Tibial nerve (tissue), 4 donors: ENCODE data around the gene DNAAF6. TPM values are rescaled to one million over a fixed set of nuclear protein-coding genes. Genes with fewer than 3 reads are reported as not detected.

Source experiments
- DNase-seq, 2 donors: peaks; one replicate each; pipeline ENCODE4 v3.0.0-alpha.2; 2019; ENCODE audit warnings: low spot score in 2 of 2
- H3K27ac ChIP-seq, 4 donors: fragments of 200-600 bp; sonication (generic) in 3 of 4; one replicate each; pipeline ENCODE4 v1.5.1; 2017 to 2019; ENCODE audit warnings: mild to moderate bottlenecking in 1 of 4
- H3K27me3 ChIP-seq, 2 donors: fragments of 200-600 bp; sonication (generic) in 1 of 2; one replicate each; pipeline versions ENCODE4 v1.5.1 to v1.6.0; 2017 to 2019
- H3K36me3 ChIP-seq, 3 donors: fragments of 200-600 bp; sonication (generic); one replicate each; pipeline ENCODE4 v1.5.1; 2018 to 2019
- H3K4me1 ChIP-seq, 4 donors: fragments of 200-600 bp; sonication (generic) in 3 of 4; one replicate each; pipeline ENCODE4 v1.5.1; 2017 to 2019
- H3K4me3 ChIP-seq, 4 donors: fragments of 200-600 bp; sonication (generic) in 3 of 4; one replicate each; pipeline ENCODE4 v1.5.1; 2017 to 2019; ENCODE audit warnings: mild to moderate bottlenecking in 1 of 4, moderate library complexity in 1 of 4
- H3K9me3 ChIP-seq, 4 donors: fragments of 200-600 bp; sonication (generic) in 3 of 4; one replicate each; pipeline ENCODE4 v1.5.1; 2017 to 2019
- CTCF ChIP-seq, 5 experiments: fragments of 200-600 bp in 3 of 5; fragments of 450-650 bp in 2 of 5; sonication (generic) in 3 of 5; IDR thresholded peaks; one replicate each; pipeline ENCODE4 v1.5.1; 2016 to 2019; ENCODE audit warnings: antibody characterized with exemption in 5 of 5, mild to moderate bottlenecking in 3 of 5, moderate library complexity in 2 of 5
- EP300 ChIP-seq, 2 donors: sonication (generic); formaldehyde crosslinking; IDR thresholded peaks; one replicate each; pipeline ENCODE4 v1.6.1; 2017; ENCODE audit warnings: antibody characterized with exemption in 2 of 2, mild to moderate bottlenecking in 1 of 2
- POLR2A ChIP-seq, 2 donors: fragments of 450-650 bp; IDR thresholded peaks; one replicate each; pipeline ENCODE4 v1.6.1; 2017; ENCODE audit warnings: antibody characterized with exemption in 2 of 2, mild to moderate bottlenecking in 2 of 2, moderate library complexity in 2 of 2
- WGBS, 2 donors: methylation state at CpG; one replicate each; pipeline ENCODE4 v1.1.5; 2018; 5-methylcytosine and 5-hydroxymethylcytosine counted together
- total RNA-seq, 4 donors: library from RNA; depleted of rRNA; stranded (reverse); fragments of >200 nt; gene quantifications; one replicate each; pipeline ENCODE4 v1.1.0, GENCODE V29; 2016

Gene DNAAF6
- total RNA-seq, 4 donors from 2014 or later, result not detected

GRCh38 chrX:107227780-107228485 is 21.5 kb downstream of the DNAAF6 start:
- Histone ChIP-seq H3K9me3 (no peaks in the 10 kb centered on the region), H3K4me3 (no peak overlapping the region), H3K4me1 (no peaks in the 10 kb centered on the region), H3K27me3 (peaks cover 0 to 16% of the 10 kb centered on the region in 2 donors), H3K27ac (no peak overlapping the region), H3K36me3 (no peaks in the 10 kb centered on the region)
- TF ChIP-seq EP300 (IDR thresholded peaks at IDR 0.05), result no peak
- TF ChIP-seq CTCF (IDR thresholded peaks at IDR 0.05), result no peak
- no peak for TF ChIP-seq POLR2A (IDR thresholded peaks at IDR 0.05)
- no peak for DNase-seq
- WGBS, 2 donors, result 82 to 88% methylated on average over 2 of the region's 2 CpGs

- Histone ChIP-seq H3K27me3 (peaks cover 0 to 16% of the 10 kb centered on the region in 2 donors), H3K4me3 (no peak overlapping the region), H3K27ac (no peak overlapping the region), H3K4me1 (no peaks in the 10 kb centered on the region), H3K9me3 (no peaks in the 10 kb centered on the region), H3K36me3 (no peaks in the 10 kb centered on the region)
- WGBS, 2 donors, result 86 to 88% methylated on average over 2 of the region's 2 CpGs
- TF ChIP-seq POLR2A (IDR thresholded peaks at IDR 0.05) (no peak), EP300 (IDR thresholded peaks at IDR 0.05) (no peak), CTCF (IDR thresholded peaks at IDR 0.05) (no peak)
- no peak for DNase-seq
These were observed 22.0 kb downstream of the DNAAF6 start for GRCh38 chrX:107228486-107228819.

- H3K27me3 ChIP-seq, result no peaks in the 10 kb centered on the region
- WGBS, 2 donors, result 8 to 35% methylated on average over 13 to 34 of the region's 41 CpGs
- no peak overlapping the region for H3K4me3 ChIP-seq
- TF ChIP-seq CTCF (IDR thresholded peaks at IDR 0.05) (no peak), EP300 (IDR thresholded peaks at IDR 0.05) (no peak)
- H3K9me3 ChIP-seq, result no peaks in the 10 kb centered on the region
- H3K36me3 ChIP-seq, result no peaks in the 10 kb centered on the region
- H3K27ac ChIP-seq, result no peak overlapping the region
- DNase-seq, result no peak
- H3K4me1 ChIP-seq, result no peaks in the 10 kb centered on the region
These were observed 66.1 kb downstream of the DNAAF6 start for GRCh38 chrX:107272431-107272921.

- no peaks in the 10 kb centered on the region for H3K4me1 ChIP-seq
- TF ChIP-seq CTCF (IDR thresholded peaks at IDR 0.05), result no peak
- TF ChIP-seq EP300 (IDR thresholded peaks at IDR 0.05), result no peak
- no peak for TF ChIP-seq POLR2A (IDR thresholded peaks at IDR 0.05)
- no peak for DNase-seq
- no peaks in the 10 kb centered on the region for H3K36me3 ChIP-seq
- WGBS, 2 donors, result 81 to 100% methylated on average over 3 of the region's 3 CpGs
- no peak overlapping the region for H3K27ac ChIP-seq
- H3K27me3 ChIP-seq, result no peaks in the 10 kb centered on the region
- no peak overlapping the region for H3K4me3 ChIP-seq
- H3K9me3 ChIP-seq, result no peaks in the 10 kb centered on the region
These were observed 67.4 kb downstream of the DNAAF6 start for GRCh38 chrX:107273795-107274194.

GRCh38 chrX:107288676-107289075 is 82.3 kb downstream of the DNAAF6 start:
- no peak for TF ChIP-seq CTCF (IDR thresholded peaks at IDR 0.05)
- no peak for TF ChIP-seq EP300 (IDR thresholded peaks at IDR 0.05)
- no peak for TF ChIP-seq POLR2A (IDR thresholded peaks at IDR 0.05)
- 54 to 71% methylated on average over 4 of the region's 4 CpGs for WGBS, 2 donors
- Histone ChIP-seq H3K9me3 (no peaks in the 10 kb centered on the region), H3K27ac (no peak overlapping the region), H3K4me3 (no peak overlapping the region), H3K27me3 (peaks cover 0 to 13% of the 10 kb centered on the region in 2 donors), H3K4me1 (no peaks in the 10 kb centered on the region), H3K36me3 (no peaks in the 10 kb centered on the region)
- no peak for DNase-seq
